Testis (tissue), 2 donors: ENCODE data around the gene SGSM2.

Experiments
- POLR2A ChIP-seq: fragments of 450-650 bp; IDR thresholded peaks from one replicate; pipeline ENCODE4 v1.6.1; 2017; ENCODE audit warnings: antibody characterized with exemption, mild to moderate bottlenecking, moderate library complexity
- TF ChIP-seq, protein P1 (sequence below), 3 experiments: fragments of 450-650 bp in 2 of 3; fragments of 200-600 bp in 1 of 3; sonication (generic) in 1 of 3; IDR thresholded peaks; one replicate each; pipeline ENCODE4 v1.5.1; 2016 to 2019; ENCODE audit warnings: antibody characterized with exemption in 3 of 3, mild to moderate bottlenecking in 2 of 3, moderate library complexity in 1 of 3

DNA sequence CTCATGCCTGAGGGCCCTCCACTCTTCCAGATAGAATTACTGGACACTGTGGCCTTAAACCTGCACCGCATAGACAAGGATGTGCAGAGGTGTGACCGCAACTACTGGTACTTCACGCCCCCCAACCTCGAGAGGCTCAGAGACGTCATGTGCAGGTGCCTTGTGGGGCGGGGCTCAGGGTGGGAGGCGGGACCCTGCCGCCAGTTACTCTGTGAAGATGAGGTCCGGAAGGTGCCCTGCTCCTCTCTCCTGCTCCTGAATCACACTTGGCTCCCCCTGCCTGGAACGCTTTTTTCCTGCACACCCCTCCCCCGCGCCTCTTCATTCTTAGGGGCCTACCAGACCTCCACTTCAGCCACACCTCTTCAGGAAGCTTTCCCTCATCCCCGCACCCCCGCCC lies 38.8 kb downstream of the SGSM2 start:
- TF ChIP-seq POLR2A, result no peak
- TF ChIP-seq, protein P1, sequence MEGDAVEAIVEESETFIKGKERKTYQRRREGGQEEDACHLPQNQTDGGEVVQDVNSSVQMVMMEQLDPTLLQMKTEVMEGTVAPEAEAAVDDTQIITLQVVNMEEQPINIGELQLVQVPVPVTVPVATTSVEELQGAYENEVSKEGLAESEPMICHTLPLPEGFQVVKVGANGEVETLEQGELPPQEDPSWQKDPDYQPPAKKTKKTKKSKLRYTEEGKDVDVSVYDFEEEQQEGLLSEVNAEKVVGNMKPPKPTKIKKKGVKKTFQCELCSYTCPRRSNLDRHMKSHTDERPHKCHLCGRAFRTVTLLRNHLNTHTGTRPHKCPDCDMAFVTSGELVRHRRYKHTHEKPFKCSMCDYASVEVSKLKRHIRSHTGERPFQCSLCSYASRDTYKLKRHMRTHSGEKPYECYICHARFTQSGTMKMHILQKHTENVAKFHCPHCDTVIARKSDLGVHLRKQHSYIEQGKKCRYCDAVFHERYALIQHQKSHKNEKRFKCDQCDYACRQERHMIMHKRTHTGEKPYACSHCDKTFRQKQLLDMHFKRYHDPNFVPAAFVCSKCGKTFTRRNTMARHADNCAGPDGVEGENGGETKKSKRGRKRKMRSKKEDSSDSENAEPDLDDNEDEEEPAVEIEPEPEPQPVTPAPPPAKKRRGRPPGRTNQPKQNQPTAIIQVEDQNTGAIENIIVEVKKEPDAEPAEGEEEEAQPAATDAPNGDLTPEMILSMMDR (IDR thresholded peaks at IDR 0.05), result no peak
